GM18502 (cell line): ENCODE data around the gene GPS1.
A peak's percentile ranks its signal among the peaks of the same experiment; 100 is the strongest.

ENCODE experiments used
- ATAC-seq: cut with Tn5 transposase; IDR thresholded peaks from one replicate; pipeline ENCODE4 v1.9.1; 2021; ENCODE audit warnings: mild to moderate bottlenecking; ENCODE audit not compliant: unreplicated experiment, poor library complexity

GPS1 gene

GRCh38 chr17:82051776-82052637 lies at the start of gene GPS1, which contains the start of gene RFNG:
Gene GPS1, plus strand, starts transcription at chr17:82051898. Its CDS starts 34 bp downstream, at chr17:82051932.
Gene RFNG, minus strand, starts transcription at chr17:82051811. Its CDS starts 45 bp downstream, at chr17:82051766.
- peak; percentile 66 for ATAC-seq

DNA sequence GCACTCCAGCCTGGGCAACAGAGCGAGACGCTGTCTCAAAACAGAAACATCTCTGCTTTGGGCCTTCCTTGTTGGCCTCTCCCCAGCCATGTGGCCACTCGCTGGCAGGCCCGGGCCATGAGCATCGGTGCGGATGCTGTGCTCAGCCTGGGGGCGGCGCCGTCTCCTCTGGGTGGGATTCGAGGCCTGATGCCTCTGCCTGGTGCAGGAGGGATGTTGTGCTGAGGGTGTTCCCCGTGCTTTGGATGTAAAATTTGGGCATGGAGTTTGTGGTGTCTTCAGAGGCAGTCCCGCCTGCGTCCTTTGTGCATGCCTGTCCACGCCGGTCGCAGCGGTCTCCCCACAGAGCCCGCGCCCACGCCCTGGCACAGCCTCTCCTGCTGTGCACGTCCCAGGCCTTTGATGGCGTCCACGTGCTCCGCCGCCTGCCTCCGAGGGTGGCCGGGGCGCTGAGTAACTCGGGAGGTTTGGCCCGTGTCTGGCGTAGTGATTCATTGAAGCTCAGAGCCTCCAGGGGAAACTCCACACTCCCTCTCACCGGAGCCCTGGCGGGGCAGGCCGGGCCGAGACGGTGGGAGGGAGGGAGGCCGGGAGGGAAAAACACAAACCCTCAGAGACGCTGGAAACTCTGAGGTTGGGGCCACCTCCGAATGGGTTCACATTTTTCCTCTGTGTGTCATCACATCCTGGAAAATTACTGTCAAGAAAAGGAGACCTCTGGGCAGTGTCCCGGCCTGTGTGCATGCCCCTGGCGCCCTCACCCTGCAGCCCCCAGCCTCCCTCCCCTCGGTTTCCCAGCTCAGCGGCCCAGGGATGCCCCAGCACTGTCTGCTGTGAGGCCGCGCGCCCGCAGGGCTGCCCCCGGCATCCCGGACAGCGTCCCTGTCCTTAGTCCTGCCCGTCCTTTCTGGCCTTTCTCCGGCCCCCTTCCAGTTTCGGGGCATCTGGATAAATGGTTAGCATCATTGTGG lies 48.0 kb upstream of the GPS1 start:
- no peak for ATAC-seq

GRCh38 chr17:82004517-82005455 lies 46.9 kb upstream of the GPS1 start:
- no peak for ATAC-seq

DNA sequence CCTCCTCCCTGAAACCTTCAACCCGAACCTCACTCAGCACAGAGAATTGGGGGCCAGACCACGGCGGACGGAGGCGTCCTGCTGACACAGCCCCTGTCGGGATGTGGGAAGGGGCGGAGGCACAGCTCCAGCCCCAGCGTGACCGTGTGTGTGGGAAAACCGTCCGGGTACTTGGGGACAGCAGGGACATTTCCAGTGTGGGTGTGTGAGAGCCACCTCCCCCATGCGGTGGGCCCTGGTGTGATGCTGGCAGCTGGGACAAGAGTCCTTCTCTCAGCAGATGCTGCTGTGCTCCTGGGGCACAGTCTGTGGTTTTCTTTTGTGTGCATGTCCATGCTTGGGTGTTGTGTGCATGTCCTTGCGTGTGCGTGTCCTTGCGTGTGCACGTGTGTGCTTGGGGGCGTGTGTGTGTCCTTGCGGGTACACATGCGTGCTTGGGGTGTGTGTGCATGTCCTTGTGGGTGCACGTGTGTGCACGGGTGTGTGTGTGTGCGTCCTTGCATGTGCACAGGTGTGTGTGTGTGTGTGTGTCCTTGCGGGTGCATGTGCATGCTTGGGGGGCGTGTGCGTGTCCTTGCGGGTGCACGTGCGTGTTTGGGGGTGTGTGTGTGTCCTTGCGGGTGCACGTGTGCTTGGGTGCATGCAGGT lies 45.9 kb upstream of the GPS1 start:
- no peak for ATAC-seq

GRCh38 chr17:82006468-82007227 lies 45.0 kb upstream of the GPS1 start:
- ATAC-seq = no peak

DNA sequence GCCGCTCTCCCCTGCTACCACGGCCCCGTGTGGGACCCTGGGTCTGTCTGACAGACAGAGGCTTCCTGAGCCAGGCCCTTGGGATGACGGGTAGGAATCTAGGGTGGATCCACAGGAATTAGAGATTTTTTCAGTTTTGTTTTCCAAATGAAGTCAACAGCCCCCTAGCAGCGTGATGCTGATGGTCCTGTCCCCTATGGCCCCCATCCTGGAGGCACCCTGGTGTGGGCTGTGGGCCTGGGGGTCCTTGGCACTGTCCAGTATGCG lies 44.5 kb upstream of the GPS1 start:
- ATAC-seq = no peak

GRCh38 chr17:82007495-82008257 lies 44.0 kb upstream of the GPS1 start:
- no peak for ATAC-seq

- ATAC-seq = no peak
Observed at GRCh38 chr17:82008258-82008940, 43.3 kb upstream of the GPS1 start.

GRCh38 chr17:82008941-82009405 lies 42.7 kb upstream of the GPS1 start:
- ATAC-seq = no peak

- no peak for ATAC-seq
Observed at GRCh38 chr17:82009413-82009812, 42.3 kb upstream of the GPS1 start.

DNA sequence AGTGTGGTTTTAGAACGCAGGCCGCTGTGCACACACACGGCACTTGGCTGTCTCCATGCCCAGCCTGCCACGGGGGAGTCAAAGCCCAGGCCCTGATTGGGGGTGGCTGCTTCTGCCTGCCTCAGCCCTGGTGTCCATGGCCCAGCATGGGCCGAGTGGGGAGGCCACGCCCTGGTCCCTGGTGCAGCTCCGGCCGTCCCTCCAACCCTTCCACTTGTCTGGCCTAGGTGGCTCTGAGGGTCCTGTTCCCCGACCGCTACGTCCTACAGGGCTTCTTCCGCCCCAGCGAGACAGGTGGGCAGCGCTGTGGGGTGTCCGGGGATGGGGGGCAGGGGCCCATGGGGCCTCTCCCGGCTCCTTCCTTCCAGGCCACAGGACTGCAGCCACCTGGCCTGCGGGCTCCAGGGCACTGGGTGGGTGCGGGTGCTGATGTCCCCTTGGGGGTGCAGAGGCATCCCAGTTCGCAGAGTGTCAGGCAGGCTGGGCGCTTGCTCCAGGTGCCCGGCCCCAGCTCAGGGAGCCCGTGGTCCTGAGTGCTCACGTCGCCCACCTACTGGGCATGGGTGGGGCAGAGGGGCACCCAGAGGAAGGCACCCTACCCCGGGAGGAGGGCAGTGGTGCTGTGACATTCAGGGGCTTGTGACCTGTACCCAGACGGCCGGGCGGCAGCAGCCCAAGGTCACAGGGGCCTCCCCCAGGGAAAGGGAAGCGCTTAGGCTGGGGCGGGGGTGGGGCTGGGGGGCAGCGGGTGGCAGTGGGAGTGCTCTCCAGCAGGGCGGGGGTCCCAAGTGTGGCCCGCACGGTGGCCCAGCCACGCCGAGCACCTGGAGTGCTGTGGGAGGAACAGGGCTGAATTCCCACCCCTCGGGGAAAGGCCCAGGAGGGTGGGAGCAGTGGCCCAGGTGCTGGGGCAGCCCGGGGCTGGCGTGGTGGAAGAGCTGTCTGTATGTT lies 40.8 kb upstream of the GPS1 start:
- ATAC-seq = no peak

DNA sequence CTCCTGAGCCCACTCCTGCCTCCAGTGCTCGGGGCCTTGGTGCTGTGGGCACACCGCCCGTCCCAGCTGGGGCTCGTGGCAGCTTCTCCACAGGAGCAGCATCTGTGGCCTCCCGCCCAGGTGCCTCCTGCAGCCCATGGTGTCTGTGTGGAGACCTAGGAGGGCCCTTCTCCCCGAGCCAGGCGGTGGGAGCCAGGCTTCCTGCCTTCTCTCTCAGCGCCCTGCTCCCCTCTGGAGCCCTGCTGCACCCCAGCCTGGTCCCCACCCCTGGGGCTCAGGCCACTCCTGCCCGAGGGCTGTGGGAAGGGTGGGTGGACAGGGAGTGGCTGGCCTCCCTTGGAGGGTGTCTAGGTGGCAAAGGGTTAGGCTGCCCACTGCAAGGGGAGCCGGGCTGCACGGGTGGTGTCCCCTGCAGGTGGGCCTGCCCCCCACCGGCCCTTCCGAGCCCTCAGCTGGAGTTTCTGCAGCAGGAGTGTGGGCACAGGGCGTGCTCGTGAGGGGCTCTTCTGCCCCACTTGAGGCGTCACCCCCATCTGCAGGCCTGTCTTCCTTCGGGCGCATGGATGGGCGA lies 40.0 kb upstream of the GPS1 start:
- no peak for ATAC-seq

DNA sequence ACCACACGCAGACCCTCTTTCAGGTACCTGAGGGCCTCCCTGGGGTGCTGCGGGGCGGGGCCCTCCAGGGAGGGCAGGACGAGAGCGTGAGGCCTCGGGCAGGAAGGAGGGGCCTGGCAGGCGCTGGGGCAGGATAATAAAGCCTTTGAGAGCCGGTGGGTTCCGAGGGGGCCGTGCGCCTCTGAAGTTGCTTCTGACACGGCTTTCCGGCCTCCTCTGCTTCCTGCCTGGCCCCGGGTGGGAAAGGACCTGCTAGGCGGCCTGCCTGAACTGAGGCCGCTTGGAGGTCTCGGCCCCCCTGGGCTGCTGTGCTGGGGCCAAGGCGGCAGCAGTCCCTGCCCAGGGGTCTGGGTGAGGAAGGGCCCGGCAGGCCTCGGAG lies 39.4 kb upstream of the GPS1 start:
- ATAC-seq = no peak

GRCh38 chr17:82012640-82013295 lies 38.9 kb upstream of the GPS1 start:
- ATAC-seq = no peak

GRCh38 chr17:82013341-82013740 lies 38.4 kb upstream of the GPS1 start:
- ATAC-seq = no peak
